ENCODE data around the gene ACSF3. TPM values are rescaled to one million over a fixed set of nuclear protein-coding genes. Genes with fewer than 3 reads are reported as not detected.
"Not testable (repeated sequence)": the region's sequence is repeated elsewhere in the genome, so short reads cannot be mapped to it uniquely, and the experiment has no call there.

ACSF3 gene
- total RNA-seq, 1 experiment from 2014 or later = 30.8 TPM

GRCh38 chr16:89164847-89165680, 71.4 kb downstream of the ACSF3 start:
- Histone ChIP-seq H3K36me3 (ENCODE audit: control insufficient read depth, insufficient read depth, low read length) (no peaks in the 10 kb centered on the region), H3K27ac (ENCODE audit: low read length) (no peak overlapping the region), H3K4me1 (ENCODE audit: control insufficient read depth, insufficient read depth, low read length) (peaks cover 4% of the 10 kb centered on the region; the same call in 1 of the 2 replicates), H3K27me3 (ENCODE audit: control insufficient read depth, insufficient read depth, low read length) (no peaks in the 10 kb centered on the region), H3K9me3 (ENCODE audit: control insufficient read depth, insufficient read depth, low read depth, low read length) (no peaks in the 10 kb centered on the region), H3K4me3 (ENCODE audit: low read depth in 2 of 2, low read length in 2 of 2) (no peak overlapping the region)
- intact Hi-C loops (cut with micrococcal nuclease; ENCODE audit: unreplicated experiment) (loop anchor here (10.0 kb wide), 1 partner anchor 350 kb away; the partner anchor contains the start of gene APRT), in situ Hi-C loops (cut with HindIII; ENCODE audit: low pct_unique_long_range_greater_than_20kb, low sequenced_read_pairs) (no loop called here)
- BruUV-seq (replicated peaks) = no TSS peak
- TF ChIP-seq REST (IDR thresholded peaks at IDR 0.05; ENCODE audit: insufficient read depth in 1 of 2, low read depth in 2 of 2, low read length in 1 of 2) (no peak), POLR2AphosphoS5 (IDR thresholded peaks at IDR 0.05; ENCODE audit: low read depth, low read length) (no peak), CTCF (IDR thresholded peaks at IDR 0.05) (no peak), SIN3A (IDR thresholded peaks at IDR 0.05; ENCODE audit: borderline replicate concordance, insufficient read depth, low read depth, low read length) (no peak), TCF7L2 (IDR thresholded peaks at IDR 0.05; ENCODE audit: low read depth, low read length) (no peak)
- ATAC-seq (no peak), DNase-seq (ENCODE audit: low read depth, low spot score) (no peak)
- POLR2A ChIA-PET = interaction anchor here (0.5 kb wide), 1 partner anchor 130 kb away, joined by 4 read pairs; no protein-coding TSS in a partner anchor
- CTCF ChIA-PET = interaction anchor here (0.6 kb wide), 1 partner anchor 535 kb away, joined by 4 read pairs; no protein-coding TSS in a partner anchor

GRCh38 chr16:89165681-89165979, 72.0 kb downstream of the ACSF3 start:
- POLR2A ChIA-PET = interaction anchor here (0.5 kb wide), 1 partner anchor 130 kb away, joined by 4 read pairs; no protein-coding TSS in a partner anchor
- intact Hi-C loops (cut with micrococcal nuclease; ENCODE audit: unreplicated experiment) = loop anchor here (10.0 kb wide), 1 partner anchor 351 kb away; the partner anchor contains the start of gene APRT
- in situ Hi-C loops (cut with HindIII; ENCODE audit: low pct_unique_long_range_greater_than_20kb, low sequenced_read_pairs); H3K27ac ChIP-seq (ENCODE audit: low read length); H3K36me3 ChIP-seq (ENCODE audit: control insufficient read depth, insufficient read depth, low read length); H3K4me1 ChIP-seq (ENCODE audit: control insufficient read depth, insufficient read depth, low read length); H3K27me3 ChIP-seq (ENCODE audit: control insufficient read depth, insufficient read depth, low read length); BruUV-seq (replicated peaks); DNase-seq (ENCODE audit: low read depth, low spot score); ATAC-seq; H3K4me3 ChIP-seq (ENCODE audit: low read depth in 2 of 2, low read length in 2 of 2); H3K9me3 ChIP-seq (ENCODE audit: control insufficient read depth, insufficient read depth, low read depth, low read length): not testable (repeated sequence)
- CTCF ChIA-PET = interaction anchor here (0.6 kb wide), 1 partner anchor 535 kb away, joined by 4 read pairs; no protein-coding TSS in a partner anchor

Measured in Panc1 (cell line).